ACHN (cell line): Measurements from ENCODE around the gene INHBA.

Source experiments
- DNase-seq: peaks from one replicate; pipeline ENCODE4 v3.0.0-alpha.2; 2015
- in situ Hi-C: cut with HindIII; loops from 2 replicates; pipeline ENCODE4 v1.10.0; 2017; ENCODE audit warnings: low sequenced_read_pairs, low pct_ligation_motif_present, low pct_unique_long_range_greater_than_20kb

Gene INHBA

DNA sequence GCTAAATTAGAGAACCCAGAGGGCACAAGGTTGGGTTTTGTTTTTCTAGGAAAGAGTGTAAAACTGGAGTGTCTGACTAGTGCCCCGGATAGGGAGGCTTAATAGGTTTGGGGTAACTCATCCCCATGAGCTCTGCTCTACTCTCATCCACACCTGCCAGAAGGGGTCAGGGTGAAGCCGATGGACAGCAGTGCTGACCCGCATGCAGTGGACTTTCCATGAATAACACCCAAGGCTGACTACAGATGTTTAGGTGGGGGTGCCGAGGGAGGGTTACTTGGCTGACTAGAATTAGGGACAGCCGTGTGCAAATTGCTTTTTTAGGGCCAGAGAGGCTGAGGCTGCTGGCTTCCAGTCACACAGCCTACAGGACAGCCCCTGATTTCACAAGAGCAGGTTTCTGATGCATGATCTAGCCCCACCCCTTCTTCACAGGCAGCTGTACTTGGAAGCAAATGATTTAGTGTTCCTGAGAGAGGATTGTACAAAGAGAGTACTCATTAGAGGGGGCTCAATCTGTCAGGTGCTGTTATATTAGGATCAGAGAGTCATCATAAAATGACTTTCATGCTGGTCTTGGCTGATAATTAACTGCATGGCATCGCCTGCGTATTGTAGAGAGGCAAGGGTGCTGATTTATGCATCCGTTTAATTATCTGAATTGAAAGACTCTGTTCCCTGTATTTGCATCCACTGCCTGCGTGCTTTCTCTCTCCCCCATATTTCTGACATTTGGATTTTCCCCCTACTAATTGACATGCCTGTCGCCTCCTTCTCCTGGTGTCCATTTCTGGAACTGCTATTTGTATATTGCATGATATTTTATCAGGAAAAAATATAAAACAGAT, 9.5 kb downstream of the INHBA start:
- in situ Hi-C loops, result no loop called here
- no peak for DNase-seq

DNA sequence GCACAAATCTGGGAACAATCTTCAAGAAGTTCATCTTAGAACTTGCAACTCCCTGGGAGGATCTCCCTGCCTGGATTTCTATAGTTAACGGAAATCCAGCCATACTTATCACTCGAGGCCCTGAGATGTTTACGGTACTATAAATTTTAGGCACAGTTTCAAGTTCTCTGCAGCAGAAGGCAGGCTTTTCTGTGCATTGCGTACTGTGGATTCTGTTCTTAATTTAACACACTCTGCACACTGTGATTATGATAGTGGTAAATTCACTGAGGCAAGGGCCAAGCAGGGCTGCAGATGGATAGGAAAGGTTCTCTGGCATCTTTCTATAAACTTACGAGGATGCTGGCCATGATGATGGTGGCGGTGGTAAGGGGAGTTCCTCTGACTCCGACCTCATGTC, 10.6 kb downstream of the INHBA start:
- in situ Hi-C loops, result no loop called here
- DNase-seq, result no peak

DNA sequence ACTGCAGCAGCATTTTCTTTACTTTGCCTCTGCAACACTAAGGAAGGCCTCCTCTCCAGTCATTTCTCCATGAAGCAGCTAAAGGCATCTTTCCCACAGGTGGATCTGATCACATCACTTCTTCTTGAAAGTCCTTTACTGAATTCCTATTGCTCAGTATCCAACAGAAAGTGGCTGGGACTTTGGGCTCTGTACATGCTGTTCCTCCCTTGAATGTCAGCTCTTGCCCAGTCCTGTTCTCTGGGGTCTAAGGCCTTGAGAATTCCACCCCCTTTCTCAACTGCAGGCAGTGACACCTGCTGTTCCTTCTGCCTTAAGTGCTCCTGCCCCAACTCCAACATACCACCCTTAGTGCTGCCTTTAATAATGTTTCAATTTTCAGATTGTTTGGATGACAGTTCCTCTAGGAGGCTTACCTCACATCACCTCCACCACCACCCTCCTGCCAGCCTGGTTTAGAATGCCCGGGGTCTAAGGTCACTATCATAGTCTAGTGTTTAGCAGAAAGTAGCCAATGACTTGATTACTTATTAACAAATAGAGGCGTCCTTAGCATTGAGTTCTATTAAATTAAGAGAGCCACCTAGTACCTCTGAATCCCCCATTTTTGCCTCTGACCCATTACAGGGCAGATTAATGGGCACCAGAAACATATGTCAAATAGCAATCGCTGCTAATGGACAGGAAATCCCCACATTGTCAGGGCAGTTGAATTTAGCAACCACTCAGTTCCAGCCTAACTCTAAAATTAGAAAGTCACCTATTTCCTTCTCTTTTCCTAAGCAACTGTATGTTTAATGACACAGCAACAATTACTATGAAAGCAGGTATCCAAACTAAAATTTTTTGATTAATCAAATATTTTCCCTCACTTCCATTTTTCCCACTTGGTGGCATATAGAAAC, 11.4 kb downstream of the INHBA start:
- DNase-seq, result no peak
- in situ Hi-C loops, result no loop called here

DNA sequence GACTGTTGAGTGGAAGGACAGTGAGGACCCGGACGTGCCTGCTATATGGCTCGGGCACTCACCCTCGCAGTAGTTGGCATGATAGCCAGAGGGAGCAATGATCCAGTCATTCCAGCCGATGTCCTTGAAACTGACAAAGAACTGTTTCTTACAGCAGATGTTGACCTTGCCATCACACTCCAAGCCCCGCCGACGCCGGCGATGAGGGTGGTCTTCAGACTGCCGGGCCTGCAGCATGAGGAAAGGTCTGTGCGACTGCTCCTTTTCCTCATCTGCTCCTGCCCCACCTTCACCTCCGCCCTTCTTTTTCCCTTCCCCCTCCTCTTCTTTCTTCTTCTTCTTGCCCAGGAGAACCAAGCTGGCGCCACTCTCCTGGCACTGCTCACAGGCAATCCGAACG, 13.1 kb downstream of the INHBA start:
- DNase-seq, result no peak
- in situ Hi-C loops, result no loop called here

DNA sequence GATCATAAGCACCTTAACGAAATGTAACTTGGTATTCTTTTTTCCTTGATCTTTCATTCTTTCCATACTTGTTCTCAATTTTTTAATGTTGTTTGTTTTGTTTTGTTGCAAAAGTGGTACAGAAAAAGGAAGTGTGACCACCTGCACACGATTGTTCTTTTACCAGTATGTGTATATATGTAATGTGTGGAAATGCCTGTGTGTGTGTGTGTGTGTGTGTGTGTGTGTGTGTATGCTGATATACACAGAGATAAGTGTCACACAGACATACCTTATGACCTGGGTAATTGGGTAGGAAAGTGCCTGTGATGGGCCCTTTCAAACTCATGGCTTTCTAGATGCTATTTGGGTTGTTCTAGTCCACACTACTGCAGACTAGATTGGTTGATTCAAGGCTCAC, 14.0 kb downstream of the INHBA start:
- in situ Hi-C loops, result no loop called here
- DNase-seq, result no peak

DNA sequence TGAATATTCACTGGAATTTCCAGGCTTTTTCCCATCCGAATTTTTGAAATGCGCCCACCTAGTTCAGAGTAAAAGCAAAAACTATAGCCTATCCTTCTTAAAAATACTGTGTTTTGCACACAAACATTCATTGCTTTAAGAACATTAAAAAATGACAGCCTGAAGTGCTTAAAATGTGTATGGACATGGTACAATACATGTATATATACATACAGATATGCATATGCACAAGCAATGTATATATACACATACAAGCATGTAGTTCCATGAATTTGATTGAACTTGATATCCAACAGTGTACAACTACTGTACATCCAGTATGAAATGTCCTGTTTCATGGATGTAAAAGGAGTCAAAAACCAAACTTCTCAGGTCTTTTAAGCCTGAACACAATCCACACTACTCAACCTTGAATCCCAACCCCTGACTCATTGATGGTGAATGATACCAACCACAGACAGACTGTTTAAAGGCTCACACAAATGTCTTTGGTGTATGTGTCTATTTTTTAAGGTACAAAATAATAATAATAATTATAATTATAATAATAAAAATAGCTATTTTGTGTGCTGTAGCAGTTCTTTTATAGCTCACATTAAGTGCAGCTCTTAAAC, 14.8 kb downstream of the INHBA start:
- no peak for DNase-seq
- in situ Hi-C loops, result no loop called here

DNA sequence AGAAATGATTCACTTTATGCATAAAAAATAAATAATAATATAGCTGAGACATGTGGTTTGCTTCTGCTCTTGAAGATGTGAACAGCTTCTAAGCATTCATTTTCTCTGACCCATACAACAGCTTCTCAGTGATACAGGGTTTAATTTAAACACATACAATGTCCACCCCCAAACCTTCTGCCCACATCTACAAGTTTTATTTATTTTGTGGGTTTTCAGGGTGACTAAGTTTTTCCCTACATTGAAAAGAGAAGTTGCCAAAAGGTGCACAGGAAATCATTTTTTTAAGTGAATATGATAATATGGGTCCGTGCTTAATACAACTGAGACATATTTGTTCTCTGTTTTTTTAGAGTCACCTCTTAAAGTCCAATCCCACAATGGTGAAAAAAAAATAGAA, 17.2 kb downstream of the INHBA start:
- DNase-seq, result no peak
- in situ Hi-C loops, result no loop called here

DNA sequence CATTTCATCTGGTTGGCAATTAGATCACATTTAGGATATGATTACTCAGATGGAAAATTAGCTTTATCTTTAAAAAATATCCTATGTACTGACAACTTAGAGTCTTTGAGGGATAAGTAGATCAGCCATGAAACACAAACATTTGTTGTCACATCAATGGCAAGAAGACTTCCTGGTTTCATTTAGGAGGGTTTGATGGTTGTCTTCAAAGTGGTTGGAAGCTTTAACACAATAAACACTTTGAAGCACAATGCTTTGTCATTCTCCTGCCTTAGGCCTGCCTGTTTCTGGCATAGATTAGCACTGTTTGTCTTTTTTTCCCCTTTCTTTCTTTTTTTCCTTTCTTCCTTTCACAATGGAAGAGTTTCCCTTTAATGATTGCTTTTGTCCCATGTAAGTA, 20.5 kb downstream of the INHBA start:
- in situ Hi-C loops, result no loop called here

DNA sequence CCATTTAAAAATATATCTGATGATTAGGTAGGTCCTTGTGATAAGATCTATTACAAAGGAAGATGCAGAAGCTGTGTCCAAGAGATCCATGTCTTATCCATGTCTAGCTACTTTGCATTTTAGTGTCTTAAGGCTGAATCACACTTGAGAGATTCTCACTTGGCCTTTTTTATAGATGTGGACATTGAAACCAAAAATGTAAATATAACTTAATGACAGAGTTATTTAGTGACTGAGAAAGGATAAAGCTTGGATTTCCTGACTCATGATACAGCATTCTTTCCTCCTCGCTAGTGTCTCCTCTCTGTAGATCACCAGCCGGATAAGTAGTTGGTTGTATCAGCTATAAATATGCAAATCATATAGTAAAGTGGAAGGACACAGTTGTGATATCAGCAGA, 23.3 kb downstream of the INHBA start:
- DNase-seq, result no peak
- in situ Hi-C loops, result no loop called here

More for the DNA sequence above, 20.5 kb downstream of the INHBA start:
- DNase-seq, result no peak

DNA sequence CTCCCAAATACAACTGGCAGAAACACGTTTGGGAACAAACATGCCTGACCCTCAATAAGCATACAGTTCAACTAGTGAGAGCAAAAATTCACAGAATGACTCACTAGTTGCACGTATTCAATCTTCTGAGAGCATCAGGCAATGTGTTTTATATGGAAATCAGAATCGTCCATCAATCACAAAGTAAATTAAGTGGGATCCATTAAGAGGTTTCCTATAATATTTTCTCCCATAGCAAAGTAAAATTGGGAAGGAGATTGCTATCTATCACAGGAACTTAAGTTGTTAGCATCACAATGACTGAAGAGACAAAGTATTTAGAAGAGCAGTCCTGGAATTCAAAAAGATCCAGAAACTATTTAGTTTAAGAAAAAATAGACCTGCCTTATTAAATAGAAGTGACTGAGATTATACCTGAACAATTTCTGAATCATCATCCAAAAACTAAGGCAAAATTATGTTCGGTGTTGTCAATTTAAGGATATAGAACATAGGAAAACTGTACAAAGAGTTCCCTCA, 28.3 kb downstream of the INHBA start:
- DNase-seq, result no peak
- in situ Hi-C loops, result no loop called here

DNA sequence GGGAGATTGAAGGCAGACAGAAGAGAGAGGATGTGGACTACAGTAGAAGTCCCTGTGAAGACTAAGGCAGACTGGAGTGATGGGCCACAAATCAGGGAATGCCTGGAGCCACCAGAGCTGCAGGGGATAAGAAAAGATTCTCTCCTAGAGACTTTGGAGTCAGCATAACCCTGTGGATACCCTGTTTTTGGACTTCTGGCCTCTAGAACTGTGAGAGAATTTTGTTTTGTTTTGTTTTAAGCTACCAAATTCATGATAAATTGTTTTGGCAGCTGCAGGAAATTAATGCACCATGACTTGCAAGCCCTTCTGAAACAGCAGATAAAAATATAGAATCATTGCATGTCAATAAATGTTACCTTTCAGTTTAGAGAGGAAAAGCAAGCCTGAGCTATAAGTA, 41.3 kb downstream of the INHBA start:
- in situ Hi-C loops, result no loop called here
- no peak for DNase-seq

DNA sequence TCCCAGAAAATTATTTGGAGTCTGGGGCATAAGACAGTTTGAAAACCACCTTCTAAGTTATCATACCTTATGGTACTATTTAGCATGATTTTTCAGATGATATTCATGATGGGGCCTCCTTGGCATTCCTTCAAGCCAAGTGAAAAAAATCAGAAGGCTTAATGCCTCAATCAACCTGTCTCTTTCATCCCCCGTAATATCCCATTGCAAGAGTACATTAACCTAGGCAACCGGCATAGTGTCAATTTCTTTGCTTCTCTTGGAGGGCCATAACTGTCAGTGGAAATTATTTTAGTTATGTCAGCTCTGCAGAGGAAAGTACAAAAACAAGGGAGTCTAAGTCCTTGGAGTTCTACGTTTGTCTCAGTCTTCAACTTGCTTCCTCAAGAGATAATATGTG, 43.4 kb downstream of the INHBA start:
- DNase-seq, result no peak
- in situ Hi-C loops, result no loop called here

DNA sequence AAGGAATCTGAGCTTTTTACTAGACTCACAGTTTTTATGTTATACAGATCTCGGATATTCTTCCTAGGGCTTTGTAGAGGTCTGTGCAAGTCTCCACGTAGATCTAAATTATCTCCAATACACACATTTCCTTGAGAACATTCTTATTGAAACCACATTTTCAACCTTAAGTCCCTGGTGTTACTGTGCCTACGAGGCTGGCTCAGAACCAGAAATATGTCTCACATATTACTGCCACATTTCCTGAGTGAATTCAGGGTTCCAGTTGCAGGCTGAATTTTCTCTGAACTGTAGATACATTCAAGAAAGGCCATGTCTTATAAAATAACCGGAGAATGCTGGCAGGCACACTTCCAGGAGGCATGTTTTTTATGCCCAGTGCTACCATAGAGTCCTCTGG, 46.5 kb downstream of the INHBA start:
- in situ Hi-C loops, result no loop called here
- no peak for DNase-seq

DNA sequence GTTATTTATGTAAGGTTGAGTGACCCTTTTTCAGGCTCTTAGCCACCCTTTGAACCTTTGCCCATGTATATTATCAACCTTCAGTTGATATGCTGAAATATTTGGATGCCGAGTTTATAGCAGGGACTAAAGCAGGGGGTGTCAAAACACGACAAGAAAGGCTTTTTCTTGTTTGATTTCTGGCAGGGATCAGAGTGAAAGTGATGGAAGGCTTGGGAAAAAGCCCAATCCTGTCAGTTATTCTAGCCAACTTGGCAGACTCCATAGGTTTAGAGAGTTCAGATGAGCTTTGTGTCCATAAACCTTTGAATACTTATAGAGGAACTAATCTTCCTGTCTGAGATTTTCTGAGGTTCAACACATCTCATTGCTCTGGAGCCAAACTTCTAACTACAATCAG, 47.5 kb downstream of the INHBA start:
- in situ Hi-C loops, result no loop called here
- DNase-seq, result no peak

DNA sequence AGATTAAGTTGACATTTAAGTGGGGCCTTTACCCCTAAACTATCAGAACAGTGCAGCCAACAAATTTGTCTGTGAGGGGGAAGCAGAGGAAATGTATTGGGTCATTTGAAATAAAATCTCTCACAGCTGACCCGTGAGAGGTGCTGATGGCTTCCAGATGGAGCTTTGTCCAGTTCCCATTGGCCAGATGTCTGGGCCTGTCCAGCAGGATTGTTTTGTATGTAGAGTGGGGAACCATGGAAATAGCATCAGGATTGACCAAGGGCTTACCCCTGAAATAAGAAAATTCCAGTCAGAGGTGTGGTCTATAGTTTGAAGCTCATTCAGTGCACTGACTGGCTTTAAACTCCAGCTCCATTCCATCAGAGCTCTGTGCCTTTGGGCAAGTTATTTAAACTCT, 50.6 kb downstream of the INHBA start:
- no peak for DNase-seq
- in situ Hi-C loops, result no loop called here

DNA sequence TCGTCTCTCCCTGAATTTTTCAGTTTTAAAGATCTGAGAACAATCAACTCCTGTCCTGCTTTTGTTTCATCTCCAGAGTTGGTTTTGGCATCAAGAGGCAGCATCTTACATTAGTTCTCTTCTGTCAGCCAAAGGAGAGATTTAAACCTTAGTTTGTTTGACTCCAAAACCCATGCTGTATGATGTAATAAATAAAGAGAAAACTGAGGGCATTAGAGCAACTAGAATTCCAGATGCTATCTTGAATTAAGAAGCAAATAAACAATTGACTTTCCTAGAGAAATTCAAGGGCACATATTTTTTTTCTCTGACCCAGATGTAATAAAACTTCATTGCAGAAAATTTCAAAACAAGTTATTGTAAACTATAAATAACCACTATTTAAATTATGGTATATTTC, 54.4 kb downstream of the INHBA start:
- in situ Hi-C loops, result no loop called here
- no peak for DNase-seq

DNA sequence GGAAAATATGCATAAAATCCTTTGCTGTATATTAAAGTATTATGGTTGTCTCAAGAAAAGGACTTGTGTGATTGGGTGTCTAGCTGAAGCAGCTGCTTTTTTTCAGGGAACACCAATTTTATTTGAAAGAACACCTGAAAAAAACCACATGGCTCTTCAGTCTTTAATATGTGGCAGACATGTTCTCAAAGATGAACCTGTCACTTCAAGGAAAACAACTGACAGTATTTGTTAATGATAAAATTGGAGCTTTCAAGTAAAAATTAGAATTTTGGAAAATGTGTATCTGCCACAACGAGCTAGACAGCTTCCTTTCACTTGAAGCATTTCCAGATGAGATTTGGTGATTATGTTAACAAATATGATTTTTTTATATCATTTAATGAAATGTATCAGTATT, 59.3 kb downstream of the INHBA start:
- in situ Hi-C loops, result no loop called here
- no peak for DNase-seq

DNA sequence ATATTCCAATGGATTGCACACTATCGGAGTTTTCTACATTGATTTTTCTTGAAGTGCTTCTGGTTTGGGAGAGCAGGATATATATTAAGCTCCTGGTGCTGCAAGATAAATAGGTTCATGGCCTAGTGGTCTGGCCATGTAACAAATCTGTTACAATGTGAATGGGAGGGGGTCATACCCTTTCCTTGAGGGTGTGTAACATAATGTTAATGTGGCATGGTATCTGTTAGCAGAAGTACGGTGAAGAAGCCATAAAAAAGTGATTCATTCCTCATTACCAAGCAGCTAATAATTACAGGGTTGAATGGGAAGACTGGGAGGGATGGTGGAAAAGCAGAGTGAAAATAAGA, 61.2 kb downstream of the INHBA start:
- in situ Hi-C loops, result no loop called here

DNA sequence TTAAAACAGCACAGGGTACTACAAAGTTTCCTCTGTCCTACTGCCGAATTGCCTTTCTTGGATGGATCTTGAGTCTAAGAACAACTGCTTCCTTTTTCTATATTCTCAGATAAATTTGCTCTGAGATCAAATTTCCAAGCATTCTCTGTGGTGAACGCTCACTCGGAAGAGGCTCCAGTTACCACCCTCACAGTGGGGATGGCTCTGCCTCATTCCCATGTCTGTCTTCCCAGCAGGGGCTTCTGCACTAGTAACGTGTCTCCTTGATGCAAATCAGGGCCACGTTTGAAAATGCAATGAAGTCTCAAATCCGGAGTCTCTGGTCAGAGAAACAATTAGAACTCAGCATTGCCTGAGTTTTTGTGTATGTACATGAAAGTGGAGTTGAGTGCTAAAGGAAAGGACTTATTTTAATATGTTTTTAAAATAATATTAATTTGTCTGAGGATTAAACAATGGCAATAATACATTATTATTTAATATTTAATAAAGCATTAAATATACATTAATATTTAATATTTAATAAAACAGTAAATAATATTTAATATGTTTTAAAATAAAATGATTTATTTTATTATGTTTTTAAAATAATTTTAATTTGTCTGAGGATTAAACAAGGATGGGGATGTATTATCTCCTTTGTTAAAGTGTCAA, 61.8 kb downstream of the INHBA start:
- in situ Hi-C loops, result no loop called here
- DNase-seq, result no peak

More for the DNA sequence above, 61.2 kb downstream of the INHBA start:
- DNase-seq, result no peak
